Activated CD8-positive, alpha-beta memory T cell treated with anti-CD3 and anti-CD28 coated beads for 48 hours (primary cell): ENCODE data around the gene MKRN1.
"Not testable (repeated sequence)": the region's sequence is repeated elsewhere in the genome, so short reads cannot be mapped to it uniquely, and the experiment has no call there.

Experiments
- DNase-seq, 3 experiments: peaks; one replicate each; pipeline ENCODE4 v3.0.0-alpha.2; 2020; ENCODE audit warnings: low read depth in 2 of 3, low spot score in 2 of 3

MKRN1 gene

GRCh38 chr7:140485500-140486265 is 6.4 kb upstream of the MKRN1 start:
- DNase-seq, result no peak

DNA sequence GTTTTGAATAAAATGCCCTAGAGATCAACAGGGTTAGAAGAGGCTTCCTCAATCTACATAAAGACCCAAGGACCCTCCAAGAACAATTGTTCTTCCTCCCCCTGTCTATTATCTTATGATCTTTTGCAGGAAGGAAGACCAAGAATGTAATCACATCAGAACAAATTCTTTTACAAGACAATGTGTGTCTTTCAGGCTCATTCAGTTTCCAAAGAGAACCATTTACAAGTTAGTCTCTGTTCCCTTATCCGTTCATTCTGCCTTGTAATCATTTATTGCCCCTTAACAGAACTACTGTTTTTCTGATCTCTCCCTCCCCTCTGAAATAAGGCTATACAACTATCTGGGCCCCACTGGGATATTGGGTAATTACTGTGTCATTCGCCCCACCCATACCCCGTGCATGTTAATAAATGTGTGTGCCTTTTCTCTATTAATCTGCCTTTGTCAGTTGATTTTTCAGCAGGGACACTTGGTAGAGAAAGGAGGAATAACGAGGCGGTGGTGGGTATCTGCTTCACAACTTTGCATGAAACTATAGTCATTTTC is 5.7 kb upstream of the MKRN1 start:
- no peak for DNase-seq

- no peak for DNase-seq
Observed at GRCh38 chr7:140484479-140484878, 5.2 kb upstream of the MKRN1 start.

DNA sequence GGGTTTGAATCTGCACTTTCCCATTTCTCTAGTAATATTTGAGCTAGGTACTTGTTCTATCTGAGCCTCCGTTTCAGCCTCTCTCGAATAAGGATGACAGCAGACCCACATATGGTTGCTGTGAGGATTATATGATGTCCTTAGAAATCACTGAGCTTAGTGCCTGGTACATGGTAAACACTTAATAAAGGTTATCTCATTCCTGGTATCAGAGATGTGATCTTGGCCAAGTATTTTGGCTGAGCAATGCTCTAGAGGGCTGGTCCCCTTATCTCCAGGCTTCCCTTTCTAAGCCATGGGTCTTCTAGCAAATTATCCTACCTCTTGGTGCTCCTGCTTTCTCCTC is 407 bp upstream of the MKRN1 start:
- no peak for DNase-seq

- DNase-seq, result no peak
Observed at GRCh38 chr7:140478246-140479061, 851 bp downstream of the MKRN1 start.

DNA sequence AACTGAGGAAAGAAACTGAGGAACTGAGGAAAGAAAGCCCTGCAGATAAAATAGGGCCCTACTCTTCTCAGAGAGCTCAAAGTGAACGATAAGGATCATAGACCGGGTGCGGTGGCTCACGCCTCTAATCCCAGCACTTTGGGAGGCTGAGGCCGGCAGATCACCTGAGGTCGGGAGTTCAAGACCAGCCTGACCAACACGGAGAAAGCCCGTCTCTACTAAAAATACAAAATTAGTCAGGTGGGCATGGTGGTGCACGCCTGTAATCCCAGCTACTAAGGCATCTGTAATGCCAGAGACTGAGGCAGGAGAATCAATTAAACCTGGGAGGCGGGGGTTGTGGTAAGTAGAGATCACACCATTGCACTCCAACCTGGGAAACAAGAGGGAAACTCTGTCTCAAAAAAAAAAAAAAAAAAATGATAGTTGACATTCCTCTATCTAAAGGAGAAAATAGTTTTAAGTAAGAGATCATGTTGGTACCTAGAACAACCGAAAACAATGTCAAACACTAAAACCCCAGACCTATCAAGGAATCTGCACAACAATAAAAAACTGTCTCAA is 2.5 kb downstream of the MKRN1 start:
- no peak for DNase-seq

GRCh38 chr7:140475747-140476333 is 3.5 kb downstream of the MKRN1 start:
- no peak for DNase-seq

DNA sequence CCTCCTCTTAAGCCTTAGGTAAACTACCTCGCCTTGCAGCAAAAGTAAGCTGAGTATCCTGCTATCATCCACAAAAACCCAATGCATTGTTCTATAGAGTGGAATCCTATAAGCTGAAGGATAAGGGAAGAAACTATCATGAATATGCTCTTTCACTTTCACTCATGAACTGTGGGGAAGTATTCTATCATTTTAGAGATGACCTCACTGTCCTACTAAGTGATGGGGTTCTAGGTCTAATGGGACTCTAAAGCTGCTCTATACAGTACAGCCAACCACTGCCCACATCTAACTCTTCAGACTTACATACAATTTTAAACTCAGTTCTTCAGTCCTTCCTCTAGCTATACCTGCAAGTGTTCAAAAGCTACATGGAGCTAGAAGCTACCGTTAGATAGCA is 16.2 kb downstream of the MKRN1 start:
- no peak for DNase-seq

DNA sequence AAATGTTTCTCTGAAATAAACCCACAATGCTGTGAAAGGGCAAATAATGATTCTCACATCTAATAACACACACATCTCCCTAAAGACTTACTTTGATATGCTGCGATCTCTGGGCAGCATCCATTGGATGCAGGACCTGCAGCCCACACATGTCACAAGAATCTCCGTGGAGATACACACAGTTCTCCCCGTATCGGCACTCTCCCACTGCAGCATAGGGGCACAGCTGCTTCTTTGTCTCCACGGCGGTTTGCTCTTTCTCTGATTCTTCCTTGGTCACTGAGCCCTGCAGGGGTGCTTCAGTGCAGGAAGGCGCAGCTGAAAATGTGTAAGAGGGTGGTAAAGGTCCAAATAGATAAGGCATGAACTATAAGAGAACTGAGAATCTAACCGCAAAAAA is 20.4 kb downstream of the MKRN1 start:
- DNase-seq, result no peak

GRCh38 chr7:140458201-140458600 is 21.1 kb downstream of the MKRN1 start:
- DNase-seq, result no peak

DNA sequence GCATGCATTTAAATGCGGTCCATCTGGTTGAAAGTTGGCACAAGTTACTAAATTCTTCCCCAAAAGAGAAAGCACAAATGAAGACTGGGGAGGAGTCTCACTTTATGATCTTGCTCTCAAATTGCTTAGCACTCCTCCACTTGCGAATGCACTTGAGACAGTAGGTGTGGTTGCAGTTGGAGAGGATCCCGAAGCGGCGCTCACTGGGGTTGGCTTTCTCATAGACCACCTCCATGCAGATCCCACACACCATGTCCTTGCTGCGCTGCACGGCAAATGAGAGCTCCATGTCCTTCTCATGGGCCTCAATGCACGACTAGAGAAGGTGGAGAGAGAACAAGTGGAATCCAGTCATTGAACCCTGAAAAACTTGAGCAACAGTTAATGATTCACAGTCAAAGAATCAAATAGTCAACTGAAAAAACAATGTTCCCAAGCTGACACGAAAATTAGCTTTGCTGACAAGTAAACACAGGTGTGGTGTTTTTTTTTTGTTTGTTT is 22.7 kb downstream of the MKRN1 start:
- DNase-seq, result no peak

DNA sequence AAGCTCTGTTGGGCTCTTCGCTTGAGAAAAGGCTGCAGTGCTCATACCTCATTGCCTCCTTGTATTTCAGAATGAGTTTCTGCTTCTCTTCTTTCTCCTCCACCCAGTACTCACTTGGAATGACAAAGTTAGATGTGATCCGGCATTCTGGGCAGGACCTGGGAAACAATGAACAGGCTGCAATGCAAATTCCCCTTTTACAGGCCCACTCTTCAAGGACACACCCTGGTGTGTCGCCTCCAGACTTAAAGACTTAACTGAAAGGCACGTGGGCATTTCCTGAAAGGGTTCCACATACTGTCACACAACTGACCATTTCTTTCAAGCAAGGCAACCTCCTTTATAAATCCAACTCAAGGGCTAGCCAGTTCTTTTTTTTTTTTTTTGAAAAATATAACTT is 23.6 kb downstream of the MKRN1 start:
- no peak for DNase-seq

- no peak for DNase-seq
Observed at GRCh38 chr7:140454657-140455015, 24.7 kb downstream of the MKRN1 start.

DNA sequence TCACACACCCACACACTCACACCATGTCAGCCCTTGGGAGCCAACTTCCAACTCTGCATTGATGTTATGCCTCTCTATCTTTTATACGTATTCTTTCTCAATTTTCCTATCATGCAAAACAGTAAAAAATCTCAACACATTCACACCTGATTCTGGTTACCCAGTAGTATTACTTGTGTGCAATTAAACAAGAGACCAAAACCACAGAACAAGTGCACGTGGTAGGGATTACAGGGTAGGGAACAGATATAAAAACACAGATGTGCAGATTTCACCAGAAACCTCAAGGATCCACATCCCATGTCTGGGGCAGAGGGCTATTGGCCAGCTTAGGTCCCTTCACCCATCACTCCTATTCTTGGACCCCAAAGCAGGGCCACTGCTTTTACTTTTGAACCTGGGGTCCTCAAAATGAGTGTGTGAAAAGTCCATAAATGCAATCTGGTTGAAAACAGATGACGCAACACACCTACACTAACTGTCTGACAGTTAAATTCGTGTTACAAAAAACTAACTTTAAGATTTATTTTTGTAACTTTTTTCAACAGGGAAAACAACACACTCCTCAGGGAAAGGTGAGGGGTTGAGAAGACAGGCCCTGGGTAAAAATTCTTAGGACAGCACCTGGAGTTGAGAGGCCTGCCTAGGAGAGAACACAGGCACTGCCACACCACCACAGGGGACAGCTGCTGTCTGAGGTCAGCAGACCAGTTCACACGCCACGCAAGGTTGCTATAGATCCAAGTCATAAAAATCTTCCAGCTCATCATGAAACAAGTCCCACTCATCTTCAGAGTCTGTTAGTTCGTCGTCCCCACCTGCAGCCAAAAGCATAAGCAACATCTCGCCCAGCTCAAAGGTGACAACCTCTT is 25.3 kb downstream of the MKRN1 start:
- not testable (repeated sequence) for DNase-seq

- no peak for DNase-seq
Observed at GRCh38 chr7:140453273-140453672, 26.0 kb downstream of the MKRN1 start.

- DNase-seq, result no peak
Observed at GRCh38 chr7:140451716-140452115, 27.6 kb downstream of the MKRN1 start.

DNA sequence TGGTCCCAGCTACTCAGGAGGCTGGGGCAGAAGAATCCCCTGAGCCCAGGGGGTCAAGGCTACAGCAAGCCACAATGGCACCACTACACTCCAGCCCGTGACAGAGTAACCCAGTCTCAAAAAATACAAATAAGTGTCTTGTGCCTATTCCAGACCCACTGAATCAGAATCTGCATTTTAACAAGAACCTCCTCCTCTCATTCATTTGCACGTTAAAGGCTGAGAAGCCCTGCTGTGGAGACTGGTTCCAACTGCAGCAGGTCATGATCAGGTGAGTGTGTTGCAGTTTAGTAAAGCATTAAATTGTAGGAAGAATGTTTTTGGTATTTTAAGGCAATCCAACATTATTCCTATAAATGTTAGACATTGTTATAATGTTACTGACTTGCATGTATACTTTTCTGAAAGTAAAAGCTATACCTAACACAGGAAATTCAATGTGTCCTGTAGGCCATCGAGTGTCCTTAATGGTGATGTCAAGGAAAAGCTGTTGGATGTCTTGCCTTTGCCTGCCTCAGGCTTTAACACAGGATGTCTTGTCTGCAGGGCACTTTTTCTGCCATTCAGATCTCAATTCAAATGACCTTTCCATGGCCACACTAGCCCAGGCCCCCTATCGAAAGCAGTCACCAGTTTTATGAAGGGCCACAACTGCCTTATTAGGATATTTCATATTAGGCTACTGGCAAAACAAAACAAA is 30.4 kb downstream of the MKRN1 start:
- no peak for DNase-seq

GRCh38 chr7:140447841-140448240 is 31.5 kb downstream of the MKRN1 start:
- DNase-seq, result no peak

- DNase-seq, result no peak
Observed at GRCh38 chr7:140446467-140446866, 32.8 kb downstream of the MKRN1 start.

GRCh38 chr7:140441519-140441918 is 37.8 kb downstream of the MKRN1 start:
- no peak for DNase-seq
